Amniotic stem cell (primary cell): ENCODE data around the gene CXXC5.

Experiments
- DNase-seq: peaks from one replicate; lab custom pipeline; 2025; lab: John Stamatoyannopoulos, UW

CXXC5 gene

GRCh38 chr5:139638736-139639618 lies 9.2 kb upstream of the CXXC5 start:
- DNase-seq: no peak

- DNase-seq: no peak
Measured at GRCh38 chr5:139639619-139640380, 8.3 kb upstream of the CXXC5 start.

GRCh38 chr5:139640421-139641115 lies 7.6 kb upstream of the CXXC5 start:
- DNase-seq: no peak

GRCh38 chr5:139641116-139642080 lies 6.8 kb upstream of the CXXC5 start:
- DNase-seq: no peak

- no peak for DNase-seq
Measured at GRCh38 chr5:139642213-139642612, 5.9 kb upstream of the CXXC5 start.

GRCh38 chr5:139642891-139643871 lies 5.0 kb upstream of the CXXC5 start:
- DNase-seq: no peak

- DNase-seq: no peak
Measured at GRCh38 chr5:139644001-139644456, 4.1 kb upstream of the CXXC5 start.

- DNase-seq: no peak
Measured at GRCh38 chr5:139644646-139645429, 3.3 kb upstream of the CXXC5 start.

- DNase-seq: no peak
Measured at GRCh38 chr5:139645430-139645871, 2.7 kb upstream of the CXXC5 start.

- no peak for DNase-seq
Measured at GRCh38 chr5:139646111-139646510, 2.0 kb upstream of the CXXC5 start.

- DNase-seq: no peak
Measured at GRCh38 chr5:139646912-139647505, 1.1 kb upstream of the CXXC5 start.

GRCh38 chr5:139647506-139648204 lies 494 bp upstream of the CXXC5 start:
- DNase-seq: no peak

- DNase-seq: no peak
Measured at GRCh38 chr5:139649082-139649991, 1.2 kb downstream of the CXXC5 start.

GRCh38 chr5:139650031-139650688 lies 2.0 kb downstream of the CXXC5 start:
- DNase-seq: no peak

GRCh38 chr5:139650689-139651042 lies 2.5 kb downstream of the CXXC5 start:
- DNase-seq: no peak

GRCh38 chr5:139651043-139651834 lies 3.1 kb downstream of the CXXC5 start:
- no peak for DNase-seq
